GM10248 (cell line): ENCODE data around the gene R3HDM4.
"Not testable (repeated sequence)": the region's sequence is repeated elsewhere in the genome, so short reads cannot be mapped to it uniquely, and the experiment has no call there.

Experiments used
- CTCF ChIA-PET: fragments of 300-600 bp; sonication (Branson Sonifier 250); formaldehyde crosslinking; extraction: SDS; loops from one replicate; lab custom pipeline; 2021; ENCODE audit warnings: antibody characterized with exemption; lab: Yijun Ruan, JAX
- POLR2A ChIA-PET: fragments of 350-650 bp; sonication (Branson Sonifier 250); formaldehyde crosslinking; extraction: SDS; loops from one replicate; lab custom pipeline; 2020; ENCODE audit warnings: antibody characterized with exemption; lab: Yijun Ruan, JAX
- DNase-seq: peaks from one replicate; pipeline ENCODE4 v3.0.0; 2012; ENCODE audit errors: extremely low spot score
- TF ChIP-seq, protein P1 (sequence below): IDR thresholded peaks from 2 replicates; pipeline ENCODE4 v1.5.1; 2012; ENCODE audit warnings: mild to moderate bottlenecking, low read depth; ENCODE audit errors: extremely low read depth, missing control alignments, control extremely low read depth

R3HDM4 gene

DNA sequence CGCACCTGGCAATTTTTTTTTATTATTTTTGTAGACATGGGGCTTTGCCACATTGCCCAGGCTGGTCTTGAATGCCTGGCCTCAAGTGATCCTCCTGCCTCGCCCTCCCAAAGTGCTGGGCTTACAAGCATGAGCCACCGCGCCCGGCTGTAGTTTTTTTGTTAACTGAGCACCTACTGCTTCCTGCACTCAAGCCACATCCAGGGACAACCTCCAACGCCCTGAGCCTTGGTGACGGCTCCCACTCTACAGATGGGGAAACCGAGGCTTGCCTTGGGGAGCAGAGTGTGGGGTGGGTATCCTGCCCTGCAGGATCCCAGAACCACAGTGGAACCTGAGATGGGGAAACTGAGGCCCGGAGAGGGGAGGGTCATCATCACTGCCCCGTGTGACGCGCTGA is 57.9 kb downstream of the R3HDM4 start:
- POLR2A ChIA-PET = no interaction called here
- no peak for DNase-seq
- CTCF ChIA-PET = interaction anchor here (1.5 to 2.2 kb wide), 3 partner anchors 10 to 149 kb away, joined by 3 to 11 read pairs (median 7); no protein-coding TSS in a partner anchor

DNA sequence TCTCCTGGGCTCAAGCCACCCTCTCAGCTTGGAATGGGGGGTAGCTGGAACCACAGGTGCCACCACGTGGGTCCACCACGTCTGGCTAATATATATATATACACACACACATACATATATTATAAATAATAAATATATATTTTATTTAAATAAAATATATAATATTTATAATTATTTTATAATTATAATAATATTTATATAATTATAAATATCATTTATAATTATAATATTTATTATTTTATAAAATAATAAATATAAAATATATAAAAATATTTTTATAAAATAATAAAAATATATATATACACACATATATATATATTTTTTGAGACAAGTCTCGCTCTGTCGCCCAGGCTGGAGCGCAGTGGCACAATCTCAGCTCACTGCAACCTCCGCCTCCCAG is 58.5 kb downstream of the R3HDM4 start:
- ChIA-PET CTCF (interaction anchor here (1.5 kb wide), 1 partner anchor 149 kb away, joined by 3 read pairs; no protein-coding TSS in a partner anchor), POLR2A (no interaction called here)
- no peak for DNase-seq
- TF ChIP-seq, protein P1, sequence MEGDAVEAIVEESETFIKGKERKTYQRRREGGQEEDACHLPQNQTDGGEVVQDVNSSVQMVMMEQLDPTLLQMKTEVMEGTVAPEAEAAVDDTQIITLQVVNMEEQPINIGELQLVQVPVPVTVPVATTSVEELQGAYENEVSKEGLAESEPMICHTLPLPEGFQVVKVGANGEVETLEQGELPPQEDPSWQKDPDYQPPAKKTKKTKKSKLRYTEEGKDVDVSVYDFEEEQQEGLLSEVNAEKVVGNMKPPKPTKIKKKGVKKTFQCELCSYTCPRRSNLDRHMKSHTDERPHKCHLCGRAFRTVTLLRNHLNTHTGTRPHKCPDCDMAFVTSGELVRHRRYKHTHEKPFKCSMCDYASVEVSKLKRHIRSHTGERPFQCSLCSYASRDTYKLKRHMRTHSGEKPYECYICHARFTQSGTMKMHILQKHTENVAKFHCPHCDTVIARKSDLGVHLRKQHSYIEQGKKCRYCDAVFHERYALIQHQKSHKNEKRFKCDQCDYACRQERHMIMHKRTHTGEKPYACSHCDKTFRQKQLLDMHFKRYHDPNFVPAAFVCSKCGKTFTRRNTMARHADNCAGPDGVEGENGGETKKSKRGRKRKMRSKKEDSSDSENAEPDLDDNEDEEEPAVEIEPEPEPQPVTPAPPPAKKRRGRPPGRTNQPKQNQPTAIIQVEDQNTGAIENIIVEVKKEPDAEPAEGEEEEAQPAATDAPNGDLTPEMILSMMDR = no peak

More for the DNA sequence above, 57.9 kb downstream of the R3HDM4 start:
- TF ChIP-seq, protein P1 = no peak

DNA sequence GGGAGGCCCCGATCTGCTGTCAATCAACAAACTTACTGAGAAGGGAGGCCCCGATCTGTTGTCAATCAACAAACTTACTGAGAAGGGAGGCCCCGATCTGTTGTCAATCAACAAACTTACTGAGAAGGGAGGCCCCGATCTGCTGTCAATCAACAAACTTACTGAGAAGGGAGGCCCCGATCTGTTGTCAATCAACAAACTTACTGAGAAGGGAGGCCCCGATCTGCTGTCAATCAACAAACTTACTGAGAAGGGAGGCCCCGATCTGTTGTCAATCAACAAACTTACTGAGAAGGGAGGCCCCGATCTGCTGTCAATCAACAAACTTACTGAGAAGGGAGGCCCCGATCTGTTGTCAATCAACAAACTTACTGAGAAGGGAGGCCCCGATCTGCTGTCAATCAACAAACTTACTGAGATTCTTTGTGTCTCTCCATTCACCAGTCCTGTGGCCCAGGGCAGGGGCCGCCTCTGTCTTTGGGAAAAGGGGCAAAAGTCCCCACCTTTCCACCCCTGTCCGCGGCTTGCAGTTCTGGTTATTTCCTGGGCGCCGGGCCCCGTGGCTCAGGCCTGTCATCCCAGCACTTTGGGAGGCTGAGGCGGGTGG is 59.3 kb downstream of the R3HDM4 start:
- DNase-seq, POLR2A ChIA-PET, CTCF ChIA-PET: not testable (repeated sequence)

DNA sequence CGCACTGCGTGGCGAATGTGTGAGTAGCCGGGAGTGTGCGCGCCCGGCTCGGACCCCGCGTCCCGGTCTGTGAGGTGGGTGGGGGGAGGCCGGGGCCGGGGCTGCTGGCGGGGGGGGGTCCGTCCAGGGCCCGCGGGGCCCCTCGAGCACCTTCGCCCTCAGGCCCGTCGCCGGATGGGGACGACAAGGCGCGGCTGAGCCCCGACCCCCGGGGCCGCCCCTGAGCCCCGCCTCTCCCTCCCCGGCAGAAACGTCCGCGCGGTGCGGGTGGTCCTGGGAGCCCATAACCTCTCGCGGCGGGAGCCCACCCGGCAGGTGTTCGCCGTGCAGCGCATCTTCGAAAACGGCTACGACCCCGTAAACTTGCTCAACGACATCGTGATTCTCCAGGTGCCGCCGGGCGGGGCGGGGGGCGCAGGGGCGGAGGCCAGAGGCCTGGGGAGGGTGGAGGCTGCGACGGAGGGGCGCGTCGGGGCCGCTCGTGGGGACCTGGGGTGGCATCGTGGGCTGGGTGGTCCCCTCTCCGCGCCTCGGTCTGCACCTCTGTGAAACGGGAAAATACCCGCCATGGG is 59.9 kb downstream of the R3HDM4 start:
- DNase-seq = no peak
- ChIA-PET POLR2A (no interaction called here), CTCF (no interaction called here)
- TF ChIP-seq, protein P1 = no peak

DNA sequence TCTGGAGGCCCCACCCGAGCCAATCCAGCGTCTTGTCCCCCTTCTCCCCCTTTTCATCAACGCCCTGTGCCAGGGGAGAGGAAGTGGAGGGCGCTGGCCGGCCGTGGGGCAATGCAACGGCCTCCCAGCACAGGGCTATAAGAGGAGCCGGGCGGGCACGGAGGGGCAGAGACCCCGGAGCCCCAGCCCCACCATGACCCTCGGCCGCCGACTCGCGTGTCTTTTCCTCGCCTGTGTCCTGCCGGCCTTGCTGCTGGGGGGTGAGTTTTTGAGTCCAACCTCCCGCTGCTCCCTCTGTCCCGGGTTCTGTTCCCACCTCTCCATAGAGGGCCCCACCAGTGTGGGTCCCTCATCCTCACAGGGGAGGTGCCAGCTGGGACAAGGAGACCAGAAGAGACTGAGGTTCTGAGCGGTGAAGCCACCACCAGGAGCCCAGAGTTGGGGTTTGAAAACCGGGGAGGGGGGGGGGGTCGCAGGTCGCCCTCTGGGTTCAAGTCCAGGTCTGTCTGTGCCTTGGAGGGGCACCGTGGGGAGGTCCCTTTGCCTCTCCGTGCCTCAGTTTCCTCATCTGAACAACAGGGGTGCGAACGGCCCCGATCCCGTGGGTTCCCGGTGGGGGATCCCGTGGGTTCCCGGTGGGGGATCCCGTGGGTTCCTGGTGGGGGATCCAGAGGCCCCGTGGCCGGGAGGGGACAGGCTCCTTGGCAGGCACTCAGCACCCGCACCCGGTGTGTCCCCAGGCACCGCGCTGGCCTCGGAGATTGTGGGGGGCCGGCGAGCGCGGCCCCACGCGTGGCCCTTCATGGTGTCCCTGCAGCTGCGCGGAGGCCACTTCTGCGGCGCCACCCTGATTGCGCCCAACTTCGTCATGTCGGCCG is 60.6 kb downstream of the R3HDM4 start, which contains the start of gene ELANE:
TSS of gene ELANE (plus strand) at position 168 of the 878 bp plus-strand sequence. CDS start at position 194, 26 bp downstream.
- ChIA-PET CTCF (no interaction called here), POLR2A (no interaction called here)
- DNase-seq = no peak

DNA sequence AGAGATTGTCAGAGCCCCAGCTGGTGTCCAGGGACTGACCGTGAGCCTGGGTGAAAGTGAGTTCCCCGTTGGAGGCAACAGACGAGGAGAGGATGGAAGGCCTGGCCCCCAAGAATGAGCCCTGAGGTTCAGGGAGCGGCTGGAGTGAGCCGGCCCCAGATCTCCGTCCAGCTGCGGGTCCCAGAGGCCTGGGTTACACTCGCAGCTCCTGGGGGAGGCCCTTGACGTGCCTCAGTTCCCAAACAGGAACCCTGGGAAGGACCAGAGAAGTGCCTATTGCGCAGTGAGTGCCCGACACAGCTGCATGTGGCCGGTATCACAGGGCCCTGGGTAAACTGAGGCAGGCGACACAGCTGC is 62.1 kb downstream of the R3HDM4 start:
- TF ChIP-seq, protein P1 = no peak
- POLR2A ChIA-PET = no interaction called here
- CTCF ChIA-PET = interaction anchor here (1.3 kb wide), 1 partner anchor 13 kb away, joined by 3 read pairs; no protein-coding TSS in a partner anchor
- no peak for DNase-seq

More for the DNA sequence above, 60.6 kb downstream of the R3HDM4 start, which contains the start of gene ELANE:
- TF ChIP-seq, protein P1 = no peak
